HepG2 (cell line): Measurements from ENCODE around the gene EPS8. TPM values are rescaled to one million over a fixed set of nuclear protein-coding genes. Genes with fewer than 3 reads are reported as not detected.

ENCODE experiments used
- BATF2 ChIP-seq: sonication (generic); formaldehyde crosslinking; IDR thresholded peaks from 2 replicates; pipeline ENCODE4 v1.8.0; 2022; ENCODE audit warnings: mild to moderate bottlenecking, missing genetic modification reagents, moderate library complexity
- BORCS8-MEF2B ChIP-seq: sonication (generic); formaldehyde crosslinking; IDR thresholded peaks from 2 replicates; pipeline ENCODE4 v1.8.0; 2022; ENCODE audit warnings: mild to moderate bottlenecking, missing genetic modification reagents
- CREB1 ChIP-seq, 2 experiments: fragments of 450-650 bp in 1 of 2; IDR thresholded peaks; 2 replicates each; pipeline ENCODE4 v1.6.1; 2016 to 2017; ENCODE audit warnings: control low read depth in 1 of 2, mild to moderate bottlenecking in 1 of 2, missing compliant biosample characterization in 1 of 2, missing genetic modification characterization in 1 of 2
- DPF2 ChIP-seq: sonication (generic); formaldehyde crosslinking; IDR thresholded peaks from 2 replicates; pipeline ENCODE4 v1.4.0; 2020; ENCODE audit warnings: mild to moderate bottlenecking, low read depth, missing genetic modification reagents, borderline replicate concordance
- FOXP4 ChIP-seq: sonication (generic); formaldehyde crosslinking; IDR thresholded peaks from 2 replicates; pipeline ENCODE4 v1.4.0; 2020; ENCODE audit warnings: missing genetic modification reagents
- GMEB1 ChIP-seq: sonication (generic); formaldehyde crosslinking; IDR thresholded peaks from 2 replicates; pipeline ENCODE4 v1.5.1; 2020; ENCODE audit warnings: missing genetic modification reagents, mild to moderate bottlenecking, borderline replicate concordance
- GZF1 ChIP-seq: sonication (generic); formaldehyde crosslinking; IDR thresholded peaks from 2 replicates; pipeline ENCODE4 v1.5.1; 2020; ENCODE audit warnings: mild to moderate bottlenecking, missing genetic modification reagents
- MAF1 ChIP-seq: sonication (generic); formaldehyde crosslinking; IDR thresholded peaks from 2 replicates; pipeline ENCODE4 v1.5.0; 2020; ENCODE audit warnings: missing genetic modification reagents, borderline replicate concordance
- MLX ChIP-seq: IDR thresholded peaks from 2 replicates; pipeline ENCODE4 v1.6.1; 2016
- SMYD3 ChIP-seq: sonication (generic); formaldehyde crosslinking; IDR thresholded peaks from 2 replicates; pipeline ENCODE4 v1.8.1; 2023; ENCODE audit warnings: mild to moderate bottlenecking, missing genetic modification reagents
- SSRP1 ChIP-seq: IDR thresholded peaks from 2 replicates; pipeline ENCODE4 v1.6.1; 2016; ENCODE audit warnings: control low read depth
- SUZ12 ChIP-seq: fragments of 150-350 bp; IDR thresholded peaks from 2 replicates; pipeline ENCODE4 v1.6.1; 2014; ENCODE audit warnings: low read depth, low read length
- TCF7L2 ChIP-seq: IDR thresholded peaks from 2 replicates; pipeline ENCODE4 v1.6.1; 2011; ENCODE audit warnings: mild to moderate bottlenecking, low read depth, low read length, moderate library complexity
- ZBTB25 ChIP-seq: IDR thresholded peaks from 2 replicates; pipeline ENCODE4 v1.6.1; 2018; ENCODE audit warnings: missing genetic modification reagents
- ZNF101 ChIP-seq: sonication (generic); formaldehyde crosslinking; IDR thresholded peaks from 2 replicates; pipeline ENCODE4 v1.4.0; 2020; ENCODE audit warnings: mild to moderate bottlenecking, low read depth, missing genetic modification reagents, borderline replicate concordance
- ZNF431 ChIP-seq: sonication (generic); formaldehyde crosslinking; IDR thresholded peaks from 2 replicates; pipeline ENCODE4 v1.9.0; 2022; ENCODE audit warnings: missing genetic modification reagents, low read depth, mild to moderate bottlenecking, borderline replicate concordance
- ZNF644 ChIP-seq: IDR thresholded peaks from 2 replicates; pipeline ENCODE4 v1.6.1; 2016; ENCODE audit warnings: low read depth
- ZNF710 ChIP-seq: sonication (generic); formaldehyde crosslinking; IDR thresholded peaks from 2 replicates; pipeline ENCODE4 v1.5.0; 2020; ENCODE audit warnings: mild to moderate bottlenecking, missing genetic modification reagents, borderline replicate concordance
- ZNF740 ChIP-seq: sonication (generic); formaldehyde crosslinking; IDR thresholded peaks from 2 replicates; pipeline ENCODE4 v1.4.0; 2020; ENCODE audit warnings: missing genetic modification reagents
- ZNF839 ChIP-seq: sonication (generic); formaldehyde crosslinking; IDR thresholded peaks from 2 replicates; pipeline ENCODE4 v1.4.0; 2020; ENCODE audit warnings: missing genetic modification reagents, mild to moderate bottlenecking, borderline replicate concordance
- polyA plus RNA-seq, 8 experiments: library from polyadenylated mRNA; depleted of rRNA in 3 of 8; stranded (reverse) in 7 of 8; unstranded in 1 of 8; fragments of >200 nt; fragmentation: Illumina TruSeq in 4 of 8; extraction: Trizol in 4 of 8; gene quantifications; 2 replicates each; pipeline versions ENCODE4 v1.2.1 to v1.2.3, GENCODE V29; 2011 to 2016; ENCODE audit warnings: low read depth in 4 of 8, missing spikeins in 1 of 8, mixed read lengths in 1 of 8; ENCODE audit not compliant: insufficient read depth in 1 of 8
- total RNA-seq, 5 experiments: library from RNA; depleted of rRNA; stranded (reverse); fragments of >200 nt; fragmentation: Illumina TruSeq; extraction: Trizol; gene quantifications; 2 replicates each; pipeline ENCODE4 v1.2.3, GENCODE V29; 2016; ENCODE audit warnings: low read depth in 1 of 5

Gene EPS8
- total and polyA plus RNA-seq, 2 of the 13 experiments (the other 11 are each of a cell fraction or from before 2014, with no cell fraction given), result 37.1 to 43.4 TPM

GRCh38 chr12:15819644-15820437, 30.7 kb upstream of the EPS8 start (continued):
- TF ChIP-seq ZBTB25, result peak; percentile 72; the same call in 1 of the 2 replicates
- no peak for TF ChIP-seq ZNF839 (CRISPR knock-in tag)
- TF ChIP-seq BATF2 (CRISPR knock-in tag), result no peak
- no peak for TF ChIP-seq SSRP1 (CRISPR knock-in tag)
- TF ChIP-seq ZNF101 (CRISPR knock-in tag), result no peak
- TF ChIP-seq ZNF710 (CRISPR knock-in tag), result peak; percentile 93; the same call in 1 of the 2 replicates
- peak; percentile 34; the same call in 1 of the 2 replicates for TF ChIP-seq DPF2 (CRISPR knock-in tag)
- TF ChIP-seq BORCS8-MEF2B (CRISPR knock-in tag), result no peak
- TF ChIP-seq ZNF644 (CRISPR knock-in tag), result no peak
- no peak for TF ChIP-seq GMEB1
- no peak for TF ChIP-seq MAF1
- TF ChIP-seq MLX (CRISPR knock-in tag), result no peak
- peak; percentile 84 for TF ChIP-seq FOXP4 (CRISPR knock-in tag)
- TF ChIP-seq SMYD3 (CRISPR knock-in tag), result no peak
- no peak for TF ChIP-seq GZF1 (CRISPR knock-in tag)
- 0 out of 2 replicates have a peak, but pooled peaks have one; percentile 1 for TF ChIP-seq CREB1 (IDR thresholded peaks at IDR 0.05)
- TF ChIP-seq CREB1 (CRISPR knock-in tag; IDR thresholded peaks at IDR 0.05), result peak; percentile 67; the same call in 1 of the 2 replicates
- TF ChIP-seq ZNF431 (CRISPR knock-in tag), result no peak
- TF ChIP-seq SUZ12, result no peak
- no peak for TF ChIP-seq ZNF740 (CRISPR knock-in tag)
- TF ChIP-seq TCF7L2, result peak; percentile 74; the same call in 1 of the 2 replicates
